HG03066 (cell line): ENCODE results near the gene IAH1.
A peak's percentile ranks its signal among the peaks of the same experiment; 100 is the strongest.

ENCODE experiments used
- ATAC-seq: cut with Tn5 transposase; IDR thresholded peaks from one replicate; pipeline ENCODE4 v1.9.1; 2021; ENCODE audit warnings: low read depth; ENCODE audit not compliant: unreplicated experiment

Gene IAH1

GRCh38 chr2:9474361-9475057 lies at the start of gene IAH1:
Gene IAH1 (plus strand): TSS chr2:9474551. CDS start chr2:9474567, 16 bp downstream.
- peak; percentile 69 for ATAC-seq

GRCh38 chr2:9428965-9429577 lies 45.3 kb upstream of the IAH1 start:
- ATAC-seq: no peak

GRCh38 chr2:9430316-9431293 lies 43.7 kb upstream of the IAH1 start:
- ATAC-seq: no peak

GRCh38 chr2:9434489-9434888 lies 39.9 kb upstream of the IAH1 start:
- ATAC-seq: no peak

- no peak for ATAC-seq
Observed at GRCh38 chr2:9439536-9439935, 34.8 kb upstream of the IAH1 start.

- no peak for ATAC-seq
Observed at GRCh38 chr2:9440058-9440727, 34.2 kb upstream of the IAH1 start.

GRCh38 chr2:9441556-9441955 lies 32.8 kb upstream of the IAH1 start:
- no peak for ATAC-seq

- no peak for ATAC-seq
Observed at GRCh38 chr2:9443526-9443925, 30.8 kb upstream of the IAH1 start.

GRCh38 chr2:9445089-9445488 lies 29.3 kb upstream of the IAH1 start:
- no peak for ATAC-seq

- ATAC-seq: no peak
Observed at GRCh38 chr2:9451231-9451630, 23.1 kb upstream of the IAH1 start.

GRCh38 chr2:9460441-9461017 lies 13.8 kb upstream of the IAH1 start:
- no peak for ATAC-seq

GRCh38 chr2:9461079-9461478 lies 13.3 kb upstream of the IAH1 start:
- ATAC-seq: no peak

GRCh38 chr2:9462313-9462712 lies 12.0 kb upstream of the IAH1 start:
- ATAC-seq: no peak

- ATAC-seq: no peak
Observed at GRCh38 chr2:9462886-9463697, 11.3 kb upstream of the IAH1 start.

- no peak for ATAC-seq
Observed at GRCh38 chr2:9463698-9464034, 10.7 kb upstream of the IAH1 start.

- ATAC-seq: no peak
Observed at GRCh38 chr2:9465170-9465569, 9.2 kb upstream of the IAH1 start.

- no peak for ATAC-seq
Observed at GRCh38 chr2:9466147-9466683, 8.1 kb upstream of the IAH1 start.

GRCh38 chr2:9467687-9468086 lies 6.7 kb upstream of the IAH1 start:
- ATAC-seq: no peak

GRCh38 chr2:9471206-9471605 lies 3.1 kb upstream of the IAH1 start:
- no peak for ATAC-seq
